Left renal cortex interstitium (tissue), 4 donors: ENCODE results near the gene OR52E4. TPM values are rescaled to one million over a fixed set of nuclear protein-coding genes. Genes with fewer than 3 reads are reported as not detected.

Experiments
- DNase-seq, 4 donors: peaks; one replicate each; pipeline ENCODE4 v3.0.0-alpha.2; 2013; ENCODE audit warnings: low read depth in 4 of 4, low spot score in 2 of 4, missing footprints in 1 of 4
- polyA plus RNA-seq, 4 donors: library from polyadenylated mRNA; unstranded; fragments of 120-200 nt; gene quantifications; one replicate each; pipeline ENCODE4 v1.2.1, GENCODE V29; 2013; ENCODE audit not compliant: insufficient read length in 4 of 4

Gene OR52E4
- under 1 TPM in 2 of 4 donors, not detected in 2; 0.06 to 0.07 TPM for polyA plus RNA-seq

DNA sequence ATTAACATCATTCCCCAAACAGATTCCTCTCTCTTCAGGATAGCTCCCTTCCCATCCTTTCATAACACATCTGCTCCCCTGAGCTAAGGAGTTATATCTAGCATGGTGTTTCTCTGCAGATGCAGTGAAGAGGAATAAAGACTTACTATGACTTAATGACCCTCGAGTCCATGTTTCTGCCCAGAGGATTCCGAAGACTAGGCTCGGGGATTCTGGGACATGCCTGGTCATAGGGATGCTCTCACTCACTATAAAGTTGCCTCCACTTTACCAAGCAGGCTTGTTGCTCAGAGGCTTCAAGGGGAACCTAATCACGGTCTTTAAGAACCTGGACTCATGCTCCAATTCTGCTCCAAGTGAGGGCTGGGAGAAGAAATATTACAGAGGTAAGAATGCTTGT is at the start of gene OR52E4:
Gene OR52E4, plus strand, starts transcription at position 301 of the 400 bp plus-strand sequence. CDS start 3,664 bp downstream, outside the sequence.
- no peak for DNase-seq

DNA sequence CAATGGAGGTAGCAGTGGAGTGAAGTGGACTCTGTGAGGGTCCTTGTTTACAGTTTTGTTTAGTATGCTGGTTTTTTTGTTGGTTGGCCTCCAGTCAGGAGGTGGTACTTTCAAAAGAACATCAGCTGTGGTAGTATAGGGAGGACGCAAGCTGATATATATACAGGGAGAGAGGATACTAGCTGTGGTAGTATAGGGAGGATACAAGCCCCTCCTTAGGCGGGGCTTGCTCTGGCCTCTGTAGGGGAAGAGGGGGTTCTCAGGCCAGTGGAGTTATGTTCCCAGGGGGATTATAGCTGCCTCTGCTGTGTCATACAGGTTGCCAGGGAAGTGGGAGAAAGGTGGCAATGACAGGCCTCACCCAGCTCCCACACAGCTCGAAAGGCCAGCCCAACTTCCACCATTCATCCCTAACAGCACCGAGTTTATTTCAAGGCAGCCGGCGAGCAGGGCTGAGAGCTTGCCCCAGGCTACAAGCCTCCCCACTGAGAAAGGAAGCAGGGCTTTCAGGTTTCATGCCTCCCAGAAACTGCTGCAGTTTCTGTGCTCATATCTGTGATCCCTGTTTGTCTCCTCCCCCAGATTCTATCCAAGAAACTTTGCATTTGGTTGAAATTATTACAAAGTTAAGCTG is 49.1 kb upstream of the OR52E4 start:
- DNase-seq = no peak

DNA sequence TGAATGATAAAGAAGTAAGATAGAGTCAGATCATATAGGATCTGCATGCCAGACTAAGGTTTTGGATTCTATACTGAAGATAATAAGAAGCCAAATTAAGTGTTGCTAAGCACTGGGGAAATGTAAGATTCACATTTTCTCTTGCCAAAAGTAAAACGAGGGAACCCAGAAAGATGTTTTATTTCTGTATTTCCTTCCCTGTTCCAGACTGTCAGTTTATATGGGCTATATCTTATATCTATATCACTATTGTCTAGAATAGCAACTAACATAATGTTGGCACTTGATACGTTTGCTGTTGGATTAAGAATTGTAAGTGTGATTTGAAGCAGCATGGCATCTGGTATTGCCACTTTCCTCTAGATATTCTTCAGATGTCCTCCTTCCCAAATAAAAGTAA is 47.0 kb upstream of the OR52E4 start:
- no peak for DNase-seq

GRCh38 chr11:5837695-5838094 is 42.7 kb upstream of the OR52E4 start:
- DNase-seq = no peak

GRCh38 chr11:5841797-5842196 is 38.6 kb upstream of the OR52E4 start, which contains the start of gene OR52E6:
TSS of gene OR52E6 (minus strand) at chr11:5841897. CDS start at chr11:5841897, 0 bp downstream.
- DNase-seq = no peak

DNA sequence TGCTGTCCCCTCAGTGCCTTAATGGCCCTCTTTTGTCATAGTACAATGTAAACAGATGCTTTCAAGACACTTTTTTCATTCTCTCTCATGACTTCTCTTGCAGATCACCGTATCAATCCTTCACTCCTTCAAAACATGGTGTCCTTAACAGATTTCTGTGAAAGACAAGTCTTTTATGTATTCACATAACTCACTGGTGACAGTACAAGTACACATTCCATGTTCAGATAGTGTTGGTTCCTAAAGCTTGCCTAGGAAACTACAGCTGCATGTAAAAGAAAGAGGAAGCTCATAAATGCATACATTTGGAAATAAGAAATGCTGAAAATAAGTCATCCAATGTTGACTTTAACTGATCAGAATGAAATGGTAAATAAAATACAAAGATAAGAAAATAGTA is 33.7 kb upstream of the OR52E4 start:
- DNase-seq = no peak

DNA sequence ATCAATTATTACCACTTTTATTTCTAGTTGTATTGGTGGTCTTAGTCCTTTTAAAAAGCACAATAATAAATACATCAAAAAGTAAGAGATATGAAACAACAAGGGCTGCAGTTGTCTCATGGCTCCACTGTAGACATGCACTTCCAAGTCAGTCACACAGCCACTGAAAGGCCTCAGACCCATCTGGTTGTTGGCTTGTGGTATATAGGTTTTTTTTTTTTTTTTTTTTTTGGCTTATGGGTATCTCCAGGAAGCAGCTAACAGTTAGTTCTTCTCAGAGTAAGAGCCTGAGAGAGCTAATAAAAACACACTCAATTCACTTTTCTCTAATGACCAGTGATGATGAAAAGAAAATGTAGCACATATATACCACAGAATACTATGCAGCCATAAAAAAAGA is 32.7 kb upstream of the OR52E4 start:
- DNase-seq = no peak

DNA sequence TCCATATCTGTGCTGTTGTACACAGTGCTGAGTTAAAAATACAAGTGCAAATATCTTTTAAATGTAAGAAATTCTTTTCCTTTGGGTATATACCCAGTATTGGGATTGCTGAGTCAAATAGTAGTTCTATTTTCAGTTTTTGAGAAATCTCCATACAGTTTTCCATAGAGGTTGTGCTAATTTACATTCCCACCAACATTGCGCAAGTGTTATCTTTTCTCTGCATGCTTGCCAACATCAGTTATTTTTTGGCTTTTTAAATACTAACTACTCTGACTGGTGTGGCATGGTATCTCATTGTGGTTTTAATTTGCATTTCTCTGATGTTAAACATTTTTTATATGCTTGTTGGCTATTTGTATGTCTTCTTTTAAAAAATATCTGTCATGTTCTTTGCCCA is 29.4 kb upstream of the OR52E4 start:
- no peak for DNase-seq

DNA sequence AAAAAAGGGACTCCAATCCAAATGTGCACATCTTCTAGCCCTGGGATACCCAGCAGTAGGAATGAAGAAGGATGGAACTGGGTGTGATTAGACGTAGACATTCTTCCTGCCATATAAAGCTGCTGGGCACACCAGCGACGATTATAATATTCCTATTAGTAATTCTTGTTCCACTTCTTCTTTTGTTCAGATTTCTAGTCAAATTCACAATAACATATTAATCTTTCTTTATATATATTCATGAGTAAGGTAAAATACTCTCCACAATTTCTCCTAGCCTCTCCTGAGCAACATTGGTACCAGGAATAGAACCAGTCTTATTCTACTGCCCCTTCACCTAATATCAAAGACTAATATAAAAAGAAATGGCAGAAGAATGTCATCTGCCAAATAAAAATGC is 22.8 kb upstream of the OR52E4 start, which contains the start of gene OR52E8:
Gene OR52E8, minus strand, starts transcription at position 101 of the 400 bp plus-strand sequence. Its CDS starts 0 bp downstream, at position 101.
- DNase-seq = no peak

DNA sequence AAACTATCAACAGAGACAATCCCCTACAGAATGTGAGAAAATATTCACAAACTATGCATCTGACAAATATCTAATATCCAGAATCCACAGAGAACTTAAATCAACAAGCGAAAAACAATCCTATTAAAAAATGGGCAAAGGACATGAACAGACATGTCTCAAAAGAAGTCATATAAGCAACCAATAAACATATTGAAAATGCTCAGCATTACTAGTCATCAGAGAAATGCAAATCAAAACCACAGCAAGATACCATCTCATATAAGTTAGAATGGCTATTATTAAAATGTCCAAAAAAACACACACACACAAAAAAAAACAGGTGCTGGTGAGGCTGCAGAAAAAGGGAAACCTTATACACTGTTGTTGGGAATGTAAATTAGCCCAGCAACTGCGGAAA is 14.6 kb upstream of the OR52E4 start:
- DNase-seq = no peak

DNA sequence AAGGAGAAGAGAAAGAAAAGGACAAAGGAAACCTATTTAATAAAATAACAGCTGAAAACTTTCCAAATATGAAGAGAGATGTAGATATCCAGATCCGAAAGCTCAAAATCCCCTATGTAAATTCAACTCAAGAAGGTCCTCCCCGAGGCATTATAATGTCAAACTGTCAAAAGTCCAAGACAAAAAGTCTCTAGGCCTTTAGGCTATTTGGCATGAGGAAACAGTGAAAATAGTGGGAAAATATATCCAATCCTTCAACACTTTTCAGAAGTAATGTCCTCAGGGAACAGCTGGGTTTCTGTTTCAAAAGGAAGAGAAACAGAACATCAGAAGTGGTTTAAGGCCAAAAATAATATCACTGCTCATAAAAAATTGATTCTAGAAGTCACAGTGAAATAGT is 1.9 kb upstream of the OR52E4 start:
- no peak for DNase-seq

GRCh38 chr11:5881756-5882155 is 1.3 kb downstream of the OR52E4 start:
- no peak for DNase-seq

DNA sequence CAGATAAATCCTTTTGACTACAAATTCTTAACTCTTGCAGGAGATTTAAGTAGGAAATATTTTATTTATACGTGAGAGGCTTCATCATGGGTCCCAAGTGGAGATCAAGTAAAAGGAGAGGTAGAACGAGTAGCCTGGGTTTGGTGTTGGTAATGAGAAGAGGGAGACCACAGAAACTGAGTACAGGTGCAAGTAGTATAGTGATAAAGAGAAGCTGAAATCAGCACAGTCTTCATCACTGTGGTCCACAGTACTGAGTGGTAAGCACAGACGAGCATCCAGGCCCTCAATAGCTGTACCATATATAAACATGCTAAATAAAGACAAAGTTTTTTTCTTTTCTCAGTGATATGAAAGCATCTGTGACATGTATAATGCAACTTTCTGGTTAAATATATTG is 6.7 kb downstream of the OR52E4 start:
- DNase-seq = no peak

DNA sequence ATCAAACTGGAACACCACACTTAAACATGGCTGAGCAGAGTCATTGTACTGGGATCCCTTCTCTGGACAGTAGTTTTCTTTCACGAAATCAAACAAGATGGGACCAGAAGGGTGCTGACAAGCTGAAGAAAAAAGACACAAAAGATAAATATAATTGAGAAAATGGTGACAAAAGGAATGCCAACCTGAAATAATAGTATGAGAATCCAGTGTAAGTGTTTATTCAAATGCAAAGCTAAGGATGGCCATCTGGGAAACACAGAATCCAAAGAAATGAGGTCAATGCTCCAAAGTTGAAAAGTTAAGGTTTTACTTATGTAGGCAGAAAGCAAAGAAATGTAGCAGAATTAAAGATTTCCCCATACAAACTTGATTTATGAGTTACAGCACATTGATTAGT is 7.2 kb downstream of the OR52E4 start:
- DNase-seq = no peak

- DNase-seq = no peak
These were observed 10.9 kb downstream of the OR52E4 start for GRCh38 chr11:5891216-5891800.

DNA sequence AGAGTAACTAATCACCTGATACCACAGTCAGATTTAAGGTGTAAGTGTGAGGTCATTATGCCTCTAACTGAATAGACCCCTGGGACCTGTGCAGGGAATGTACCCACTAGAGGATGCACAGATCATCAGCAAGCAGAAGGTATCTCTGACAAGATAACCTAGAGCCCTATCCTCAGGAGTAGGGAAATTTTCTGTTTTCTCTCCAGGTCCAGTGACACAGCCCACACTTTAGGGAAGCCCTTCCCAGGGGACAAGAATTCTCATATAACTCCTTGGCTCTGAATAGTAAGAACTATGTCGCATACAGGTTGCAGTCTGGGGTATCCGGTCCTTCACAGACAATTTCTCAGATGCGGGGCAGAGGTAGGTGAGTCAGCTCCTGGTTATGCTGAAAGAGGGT is 12.5 kb downstream of the OR52E4 start, which contains the start of gene OR52E5:
Gene OR52E5, plus strand, starts transcription at position 301 of the 400 bp plus-strand sequence. CDS start 7,569 bp downstream, outside the sequence.
- no peak for DNase-seq

GRCh38 chr11:5899534-5899933 is 19.1 kb downstream of the OR52E4 start:
- no peak for DNase-seq

DNA sequence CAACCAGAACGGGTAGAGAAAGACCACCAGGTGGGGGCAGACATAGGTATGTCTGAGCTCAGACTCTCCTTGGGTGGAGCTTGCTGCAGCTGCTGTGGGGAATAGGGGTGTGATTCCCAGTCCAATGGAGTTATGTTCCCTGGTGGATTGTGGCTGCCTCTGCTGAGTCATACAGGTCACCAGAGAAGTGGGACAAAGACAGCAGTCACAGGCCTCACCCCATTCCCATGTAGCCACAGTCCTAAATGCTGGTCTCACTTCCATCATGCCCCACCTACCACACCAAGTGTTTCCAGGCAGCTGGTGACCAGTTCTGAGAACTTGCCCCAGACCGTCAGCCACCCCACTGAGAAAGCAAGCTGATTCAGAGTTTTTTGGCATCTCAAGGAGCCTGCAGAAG is 30.1 kb downstream of the OR52E4 start:
- no peak for DNase-seq

GRCh38 chr11:5922749-5923426 is 42.5 kb downstream of the OR52E4 start:
- DNase-seq = no peak

DNA sequence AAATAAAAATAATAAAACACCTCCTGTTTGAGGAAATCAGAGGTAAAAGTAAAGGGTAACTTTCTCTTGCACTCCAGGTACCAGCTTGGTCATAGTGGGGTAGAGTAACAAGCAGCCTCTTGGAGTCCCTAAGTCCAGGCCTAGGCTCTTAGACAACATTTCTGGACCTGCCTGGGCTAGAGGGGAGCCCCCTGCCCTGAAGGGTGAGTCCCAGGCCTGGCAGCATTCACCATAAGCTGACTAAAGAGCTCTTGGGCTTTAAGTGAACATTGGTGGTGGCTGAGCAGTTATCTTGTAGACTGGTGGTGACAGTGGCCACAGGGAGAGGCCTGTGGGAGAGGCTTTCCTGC is 43.0 kb downstream of the OR52E4 start:
- DNase-seq = no peak

DNA sequence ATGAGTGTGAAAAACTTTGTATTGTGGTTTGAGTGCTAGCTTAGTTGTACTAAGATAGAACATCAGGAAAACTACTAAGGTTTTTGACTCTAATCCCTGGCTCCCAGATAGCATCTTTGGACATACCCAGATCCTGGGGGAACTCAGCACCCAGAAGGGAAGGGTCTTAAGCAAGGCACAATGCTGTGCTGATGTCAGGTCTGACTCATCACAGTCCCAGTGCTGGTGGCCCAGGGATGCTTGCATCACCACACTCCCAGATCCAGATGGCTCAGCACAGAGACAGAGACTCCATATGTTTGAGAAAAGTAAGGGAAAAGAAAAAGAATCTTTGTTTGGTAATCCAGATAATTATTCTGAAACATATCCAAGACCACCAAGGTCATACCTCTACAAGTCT is 43.4 kb downstream of the OR52E4 start:
- no peak for DNase-seq

- no peak for DNase-seq
These were observed 47.8 kb downstream of the OR52E4 start for GRCh38 chr11:5928271-5928670.
